ENCODE data around the gene BBOX1. TPM values are rescaled to one million over a fixed set of nuclear protein-coding genes. Genes with fewer than 3 reads are reported as not detected.
"Not testable (repeated sequence)": the region's sequence is repeated elsewhere in the genome, so short reads cannot be mapped to it uniquely, and the experiment has no call there.

Gene BBOX1
- total and polyA plus RNA-seq, 2 donors (not counting 3 experiments of a cell fraction or from before 2014, with no cell fraction given) = not detected

DNA sequence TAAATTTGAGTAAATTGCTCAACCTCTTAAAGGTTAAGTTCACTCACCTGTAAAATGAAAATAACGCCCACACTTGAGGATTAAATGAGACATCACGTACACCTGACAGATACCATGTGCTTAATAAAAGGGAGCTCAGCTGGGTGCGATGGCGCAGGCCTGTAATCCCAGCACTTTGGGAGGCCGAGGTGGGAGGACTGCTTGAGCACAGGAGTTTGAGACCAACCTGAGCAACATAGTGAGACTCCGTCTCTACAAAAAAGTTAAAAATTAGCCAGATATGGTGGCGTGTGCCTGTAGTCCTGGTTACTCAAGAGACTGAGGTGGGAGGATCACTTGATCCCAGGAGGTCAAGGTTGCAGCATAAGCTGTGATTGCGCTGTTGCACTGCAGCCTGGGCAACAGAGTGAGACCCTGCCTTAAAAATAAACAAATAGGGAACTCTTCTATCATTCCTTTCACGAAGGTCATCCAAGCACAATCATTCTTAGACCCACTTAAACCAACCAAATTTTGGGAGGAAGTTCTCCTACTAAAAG lies 134.1 kb downstream of the BBOX1 start:
- no peak overlapping the region for H2AFZ ChIP-seq (ENCODE audit: low read depth, low read length)
- dilution Hi-C loops (cut with MboI; ENCODE audit: extremely low pct_ligation_motif_present, low sequenced_read_pairs) (loop anchor here (25.0 kb wide), 1 partner anchor 313 kb away; no protein-coding TSS in a partner anchor), intact Hi-C loops (cut with micrococcal nuclease) (no loop called here)
- H3K9ac ChIP-seq (replicated peaks; ENCODE audit: extremely low read depth, insufficient read depth, low read length) = no peak overlapping the region
- H3K9me1 ChIP-seq (replicated peaks; ENCODE audit: control insufficient read depth, extremely low read depth, insufficient read depth, low read length) = no peaks in the 10 kb centered on the region
- no peaks in the 10 kb centered on the region for H3K36me3 ChIP-seq (ENCODE audit: control insufficient read depth in 2 of 2, extremely low read depth in 1 of 2, insufficient read depth in 2 of 2, low read length in 2 of 2)
- no peak overlapping the region for H3K4me3 ChIP-seq (replicated peaks in 1 of 3; ENCODE audit: insufficient read depth in 1 of 3, low read depth in 1 of 3, low read length in 3 of 3)
- FAIRE-seq (no peak), DNase-seq (ENCODE audit: low read depth, low spot score) (no peak)
- no peaks in the 10 kb centered on the region for H3K79me2 ChIP-seq (ENCODE audit: control insufficient read depth, insufficient read depth, low read length)
- no peak for TF ChIP-seq EZH2 (IDR thresholded peaks at IDR 0.05; ENCODE audit: borderline replicate concordance, low read depth, low read length, severe bottlenecking)
- TF ChIP-seq, protein P1, sequence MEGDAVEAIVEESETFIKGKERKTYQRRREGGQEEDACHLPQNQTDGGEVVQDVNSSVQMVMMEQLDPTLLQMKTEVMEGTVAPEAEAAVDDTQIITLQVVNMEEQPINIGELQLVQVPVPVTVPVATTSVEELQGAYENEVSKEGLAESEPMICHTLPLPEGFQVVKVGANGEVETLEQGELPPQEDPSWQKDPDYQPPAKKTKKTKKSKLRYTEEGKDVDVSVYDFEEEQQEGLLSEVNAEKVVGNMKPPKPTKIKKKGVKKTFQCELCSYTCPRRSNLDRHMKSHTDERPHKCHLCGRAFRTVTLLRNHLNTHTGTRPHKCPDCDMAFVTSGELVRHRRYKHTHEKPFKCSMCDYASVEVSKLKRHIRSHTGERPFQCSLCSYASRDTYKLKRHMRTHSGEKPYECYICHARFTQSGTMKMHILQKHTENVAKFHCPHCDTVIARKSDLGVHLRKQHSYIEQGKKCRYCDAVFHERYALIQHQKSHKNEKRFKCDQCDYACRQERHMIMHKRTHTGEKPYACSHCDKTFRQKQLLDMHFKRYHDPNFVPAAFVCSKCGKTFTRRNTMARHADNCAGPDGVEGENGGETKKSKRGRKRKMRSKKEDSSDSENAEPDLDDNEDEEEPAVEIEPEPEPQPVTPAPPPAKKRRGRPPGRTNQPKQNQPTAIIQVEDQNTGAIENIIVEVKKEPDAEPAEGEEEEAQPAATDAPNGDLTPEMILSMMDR (IDR thresholded peaks at IDR 0.05; ENCODE audit: extremely low read depth in 1 of 2, insufficient read depth in 1 of 2, low read depth in 1 of 2, low read length in 2 of 2) = no peak
- TF ChIP-seq JUN (IDR thresholded peaks at IDR 0.05; ENCODE audit: borderline replicate concordance, insufficient read depth, insufficient read length, low read depth) = no peak
- no peak for TF ChIP-seq POLR2A (IDR thresholded peaks at IDR 0.05; ENCODE audit: low read depth, low read length)
- TF ChIP-seq GATA2 (IDR thresholded peaks at IDR 0.05; ENCODE audit: insufficient read depth, insufficient read length, low read depth, low read length) = no peak
- TF ChIP-seq, protein P2, sequence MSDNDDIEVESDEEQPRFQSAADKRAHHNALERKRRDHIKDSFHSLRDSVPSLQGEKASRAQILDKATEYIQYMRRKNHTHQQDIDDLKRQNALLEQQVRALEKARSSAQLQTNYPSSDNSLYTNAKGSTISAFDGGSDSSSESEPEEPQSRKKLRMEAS (IDR thresholded peaks at IDR 0.05; ENCODE audit: insufficient read depth, insufficient read length) = no peak
- no peak for TF ChIP-seq FOS (IDR thresholded peaks at IDR 0.05; ENCODE audit: borderline replicate concordance, insufficient read depth, low read length)
- H3K4me2 ChIP-seq (ENCODE audit: insufficient read depth, low read length) = no peak overlapping the region
- no peak overlapping the region for H3K27ac ChIP-seq (ENCODE audit: insufficient read depth, low read depth, low read length)
- ChIA-PET CTCF (interaction anchor here (2.2 kb wide), 1 partner anchor 311 kb away, joined by 11 read pairs; no protein-coding TSS in a partner anchor), POLR2A (no interaction called here)
- H3K4me1 ChIP-seq (ENCODE audit: control insufficient read depth, extremely low read depth, insufficient read depth, low read length) = no peaks in the 10 kb centered on the region
- peaks cover 3 to 12% of the 10 kb centered on the region in 2 experiments for H3K27me3 ChIP-seq (ENCODE audit: control insufficient read depth in 2 of 2, insufficient read depth in 2 of 2, low read length in 2 of 2)
- H4K20me1 ChIP-seq (replicated peaks; ENCODE audit: control insufficient read depth, extremely low read depth, insufficient read depth, low read length) = no peaks in the 10 kb centered on the region
- no TSS peak for BruUV-seq (replicated peaks)
- no peaks in the 10 kb centered on the region for H3K9me3 ChIP-seq (replicated peaks; ENCODE audit: control insufficient read depth, insufficient read depth, low read length)

DNA sequence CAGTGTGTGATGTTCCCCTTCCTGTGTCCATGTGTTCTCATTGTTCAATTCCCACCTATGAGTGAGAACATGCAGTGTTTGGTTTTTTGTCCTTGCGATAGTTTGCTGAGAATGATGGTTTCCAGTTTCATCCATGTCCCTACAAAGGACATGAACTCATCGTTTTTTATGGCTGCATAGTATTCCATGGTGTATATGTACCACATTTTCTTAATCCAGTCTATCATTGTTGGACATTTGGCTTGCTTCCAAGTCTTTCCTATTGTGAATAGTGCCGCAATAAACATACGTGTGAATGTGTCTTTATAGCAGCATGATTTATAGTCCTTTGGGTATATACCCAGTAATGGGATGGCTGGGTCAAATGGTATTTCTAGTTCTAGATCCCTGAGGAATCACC lies 134.9 kb downstream of the BBOX1 start:
- not testable (repeated sequence) for H3K79me2 ChIP-seq (ENCODE audit: control insufficient read depth, insufficient read depth, low read length)

More for the DNA sequence above, 134.9 kb downstream of the BBOX1 start:
- H3K4me1 ChIP-seq (ENCODE audit: control insufficient read depth, extremely low read depth, insufficient read depth, low read length); POLR2A ChIA-PET; H4K20me1 ChIP-seq (replicated peaks; ENCODE audit: control insufficient read depth, extremely low read depth, insufficient read depth, low read length); BruUV-seq (replicated peaks); H3K4me3 ChIP-seq (replicated peaks in 1 of 3; ENCODE audit: insufficient read depth in 1 of 3, low read depth in 1 of 3, low read length in 3 of 3); H3K9me3 ChIP-seq (replicated peaks; ENCODE audit: control insufficient read depth, insufficient read depth, low read length); H3K4me2 ChIP-seq (ENCODE audit: insufficient read depth, low read length); intact Hi-C loops (cut with micrococcal nuclease); H3K36me3 ChIP-seq (ENCODE audit: control insufficient read depth in 2 of 2, extremely low read depth in 1 of 2, insufficient read depth in 2 of 2, low read length in 2 of 2); DNase-seq (ENCODE audit: low read depth, low spot score); H3K9ac ChIP-seq (replicated peaks; ENCODE audit: extremely low read depth, insufficient read depth, low read length); H3K27ac ChIP-seq (ENCODE audit: insufficient read depth, low read depth, low read length); CTCF ChIA-PET; FAIRE-seq; H2AFZ ChIP-seq (ENCODE audit: low read depth, low read length); H3K9me1 ChIP-seq (replicated peaks; ENCODE audit: control insufficient read depth, extremely low read depth, insufficient read depth, low read length): not testable (repeated sequence)
- peaks cover 3 to 12% of the 10 kb centered on the region in 2 experiments for H3K27me3 ChIP-seq (ENCODE audit: control insufficient read depth in 2 of 2, insufficient read depth in 2 of 2, low read length in 2 of 2)
- dilution Hi-C loops (cut with MboI; ENCODE audit: extremely low pct_ligation_motif_present, low sequenced_read_pairs) = loop anchor here (25.0 kb wide), 1 partner anchor 312 kb away; no protein-coding TSS in a partner anchor
